Stomach (tissue), 9 donors: ENCODE measurements around the gene ZCWPW1. TPM values are rescaled to one million over a fixed set of nuclear protein-coding genes. Genes with fewer than 3 reads are reported as not detected.
"Not testable (repeated sequence)": the region's sequence is repeated elsewhere in the genome, so short reads cannot be mapped to it uniquely, and the experiment has no call there.

Experiments used
- DNase-seq, 2 donors: peaks; one replicate each; pipeline versions ENCODE4 v3.0.0 to v3.0.0-alpha.2; 2013 to 2019
- H3K27ac ChIP-seq, 5 donors: fragments of 200-600 bp in 4 of 5; sonication (generic) in 4 of 5; one replicate each; pipeline ENCODE4 v1.5.1; 2013 to 2019; ENCODE audit warnings: mild to moderate bottlenecking in 1 of 5, moderate library complexity in 1 of 5
- H3K27me3 ChIP-seq, 3 donors: fragments of 200-600 bp; sonication (generic); one replicate each; pipeline ENCODE4 v1.5.1; 2017 to 2019; ENCODE audit warnings: mixed run types in 1 of 3
- H3K36me3 ChIP-seq, 4 donors: fragments of 200-600 bp; sonication (generic); 1 replicate in 3 of 4; 2 replicates in 1 of 4; pipeline ENCODE4 v1.5.1; 2016 to 2019
- H3K4me1 ChIP-seq, 4 donors: fragments of 200-600 bp; sonication (generic); one replicate each; pipeline ENCODE4 v1.5.1; 2016 to 2019
- H3K4me3 ChIP-seq, 4 donors: fragments of 200-600 bp; sonication (generic) in 3 of 4; one replicate each; pipeline ENCODE4 v1.5.1; 2016 to 2019; ENCODE audit warnings: mild to moderate bottlenecking in 1 of 4
- H3K9me3 ChIP-seq, 4 donors: fragments of 200-600 bp; sonication (generic); one replicate each; pipeline ENCODE4 v1.5.1; 2016 to 2019
- CTCF ChIP-seq, 7 experiments: fragments of 450-650 bp in 4 of 7; fragments of 200-600 bp in 3 of 7; sonication (generic) in 3 of 7; IDR thresholded peaks; one replicate each; pipeline ENCODE4 v1.5.1; 2016 to 2019; ENCODE audit warnings: antibody characterized with exemption in 7 of 7, control low read depth in 2 of 7, mild to moderate bottlenecking in 1 of 7
- EP300 ChIP-seq: sonication (generic); formaldehyde crosslinking; IDR thresholded peaks from one replicate; pipeline ENCODE4 v1.6.1; 2017; ENCODE audit warnings: antibody characterized with exemption
- POLR2A ChIP-seq, 4 donors: fragments of 450-650 bp; IDR thresholded peaks; one replicate each; pipeline ENCODE4 v1.6.1; 2016; ENCODE audit warnings: antibody characterized with exemption in 4 of 4, control low read depth in 2 of 4, mild to moderate bottlenecking in 1 of 4, moderate library complexity in 1 of 4
- POLR2AphosphoS5 ChIP-seq, 3 donors: sonication (generic); formaldehyde crosslinking; IDR thresholded peaks; one replicate each; pipeline ENCODE4 v1.6.1; 2016; ENCODE audit warnings: antibody characterized with exemption in 3 of 3
- WGBS, 5 donors: extraction: QIAGEN DNeasy Blood & Tissue Kit in 3 of 5; methylation state at CpG; one replicate each; pipeline versions ENCODE4 v1.1.5 to v1.1.7; 2013 to 2018; 5-methylcytosine and 5-hydroxymethylcytosine counted together
- intact Hi-C: fragments of 100-400 bp; cut with DNase I; formaldehyde crosslinking; loops from one replicate; pipeline ENCODE4 v1.15.1; 2023; ENCODE audit warnings: low total_unique reads
- polyA plus RNA-seq, 3 donors: library from polyadenylated mRNA; stranded (reverse); fragments of 200-250 nt; gene quantifications; one replicate each; pipeline ENCODE4 v1.2.3, GENCODE V29; 2013
- total RNA-seq, 5 donors: library from RNA; depleted of rRNA; stranded (reverse); fragments of >200 nt; gene quantifications; one replicate each; pipeline versions ENCODE4 v1.1.0 to v1.2.3, GENCODE V29; 2014 to 2016
- donor health status: healthy with polysubstance abuse.
- donor health status: Bipolar disorder and iron deficiency.
- donor health status: healthy.

The ZCWPW1 gene
- total and polyA plus RNA-seq, 8 donors: 0.89 to 44.3 (median 5.2) TPM; not detected in 1

- H3K4me1 ChIP-seq: no peaks in the 10 kb centered on the region
- H3K4me3 ChIP-seq: no peak overlapping the region
- H3K27ac ChIP-seq: peak overlapping the region in 2 of 5 donors; percentile 14 to 47
- TF ChIP-seq EP300 (no peak), CTCF (IDR thresholded peaks at IDR 0.05) (no peak), POLR2AphosphoS5 (IDR thresholded peaks at IDR 0.05) (no peak), POLR2A (IDR thresholded peaks at IDR 0.05) (no peak)
- no peak for DNase-seq
- intact Hi-C loops: loop anchor here (10.0 kb wide), 1 partner anchor 58 kb away; no protein-coding TSS in a partner anchor
- no peaks in the 10 kb centered on the region for H3K27me3 ChIP-seq
- WGBS, 5 donors: 82 to 95% (median 90%) methylated on average over 5 to 8 of the region's 8 CpGs
- H3K36me3 ChIP-seq: peaks cover 70 to 100% (median 100%) of the 10 kb centered on the region in 4 donors
- H3K9me3 ChIP-seq: no peaks in the 10 kb centered on the region
Measured at GRCh38 chr7:100356416-100357068, 72.0 kb downstream of the ZCWPW1 start.

- DNase-seq: no peak
- Histone ChIP-seq H3K36me3 (peaks cover 63 to 100% (median 98%) of the 10 kb centered on the region in 4 donors), H3K27me3 (no peaks in the 10 kb centered on the region), H3K9me3 (no peaks in the 10 kb centered on the region), H3K4me1 (no peaks in the 10 kb centered on the region), H3K4me3 (no peak overlapping the region), H3K27ac (no peak overlapping the region)
- 83 to 90% (median 86%) methylated on average over 4 to 6 of the region's 6 CpGs for WGBS, 5 donors
- no peak for TF ChIP-seq POLR2A (IDR thresholded peaks at IDR 0.05)
- TF ChIP-seq EP300: no peak
- no peak for TF ChIP-seq POLR2AphosphoS5 (IDR thresholded peaks at IDR 0.05)
- TF ChIP-seq CTCF (IDR thresholded peaks at IDR 0.05): no peak
- intact Hi-C loops: loop anchor here (10.0 kb wide), 1 partner anchor 61 kb away; no protein-coding TSS in a partner anchor
Measured at GRCh38 chr7:100353685-100354330, 74.7 kb downstream of the ZCWPW1 start.

GRCh38 chr7:100352984-100353684 lies 75.4 kb downstream of the ZCWPW1 start:
- Histone ChIP-seq H3K36me3 (peaks cover 59 to 100% (median 98%) of the 10 kb centered on the region in 4 donors), H3K27ac (peak overlapping the region in 1 of 5 donors; percentile 52), H3K27me3 (no peaks in the 10 kb centered on the region), H3K9me3 (no peaks in the 10 kb centered on the region), H3K4me3 (peak overlapping the region in 1 of 4 donors; percentile 4), H3K4me1 (no peaks in the 10 kb centered on the region)
- no peak for DNase-seq
- TF ChIP-seq POLR2A (IDR thresholded peaks at IDR 0.05) (no peak), CTCF (IDR thresholded peaks at IDR 0.05) (no peak), POLR2AphosphoS5 (IDR thresholded peaks at IDR 0.05) (no peak), EP300 (no peak)
- intact Hi-C loops: loop anchor here (10.0 kb wide), 1 partner anchor 62 kb away; no protein-coding TSS in a partner anchor
- WGBS, 5 donors: 89 to 94% (median 93%) methylated on average over 13 to 16 of the region's 16 CpGs

GRCh38 chr7:100352230-100352781 lies 76.2 kb downstream of the ZCWPW1 start:
- H3K27ac ChIP-seq: peak overlapping the region in 2 of 5 donors; percentile 6 to 52
- WGBS, 5 donors: 88 to 93% (median 88%) methylated on average over 13 to 18 of the region's 18 CpGs
- H3K9me3 ChIP-seq, H3K27me3 ChIP-seq, H3K4me1 ChIP-seq, DNase-seq: not testable (repeated sequence)
- H3K36me3 ChIP-seq: peaks cover 63 to 100% (median 98%) of the 10 kb centered on the region in 4 donors
- intact Hi-C loops: loop anchor here (10.0 kb wide), 1 partner anchor 62 kb away; no protein-coding TSS in a partner anchor
- peak overlapping the region in 2 of 4 donors; percentile 4 to 20 for H3K4me3 ChIP-seq
